ENCODE results near the gene STAC3. TPM values are rescaled to one million over a fixed set of nuclear protein-coding genes. Genes with fewer than 3 reads are reported as not detected.

Gene STAC3
- total and polyA plus RNA-seq, 2 of the 13 experiments (the other 11 are each of a cell fraction or from before 2014, with no cell fraction given): 0.18 to 0.22 TPM

DNA sequence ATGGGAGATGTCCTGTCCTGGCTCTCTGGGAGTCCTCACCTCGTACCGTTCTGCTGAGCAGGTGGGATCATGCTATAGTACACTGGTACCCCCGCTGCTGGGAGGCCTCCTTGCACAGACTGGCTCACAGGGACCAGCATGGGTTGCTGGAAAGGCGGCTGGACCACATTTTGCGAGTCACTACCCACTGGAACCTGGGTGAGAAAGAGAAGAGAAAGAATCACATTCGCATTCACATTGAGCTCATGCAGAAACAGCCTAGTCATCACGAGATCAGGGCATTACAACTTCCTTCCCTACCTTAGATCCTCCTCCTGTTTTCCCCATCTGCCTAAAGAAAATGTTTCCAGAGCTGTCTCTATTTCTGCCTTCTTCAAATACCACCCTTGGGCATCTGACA is 17.3 kb upstream of the STAC3 start:
- FAIRE-seq: no peak
- peaks cover 6 to 39% of the 10 kb centered on the region in 2 experiments; a peak in 4 of 5 replicates for H3K36me3 ChIP-seq (replicated peaks in 1 of 2; ENCODE audit: control insufficient read depth in 1 of 2, insufficient read depth in 2 of 2, low read length in 2 of 2)
- H4K20me1 ChIP-seq (ENCODE audit: insufficient read depth, low read length): no peaks in the 10 kb centered on the region
- WGBS (ENCODE audit: low lambda C conversion rate): 92% methylated on average over 7 of the region's 7 CpGs
- CTCF ChIA-PET (ENCODE audit: low intra/inter-chr PET ratio, low total read pairs): no interaction called here
- POLR2A ChIA-PET: no interaction called here
- ATAC-seq: no peak
- no peaks in the 10 kb centered on the region for H3K9me3 ChIP-seq (ENCODE audit: low read length)
- no peak overlapping the region for H3K4me3 ChIP-seq (replicated peaks in 1 of 3; ENCODE audit: insufficient read depth in 1 of 3, low read depth in 2 of 3, low read length in 3 of 3)
- no peak overlapping the region for H3K4me2 ChIP-seq (ENCODE audit: low read depth, low read length)
- no TSS peak for BruUV-seq (replicated peaks)
- H3K79me2 ChIP-seq (ENCODE audit: insufficient read depth, low read length): no peaks in the 10 kb centered on the region
- intact Hi-C loops (cut with micrococcal nuclease; ENCODE audit: unreplicated experiment): no loop called here
- no peak overlapping the region for H2AFZ ChIP-seq (ENCODE audit: low read length)
- H3K9ac ChIP-seq (ENCODE audit: insufficient read depth, low read depth, low read length): no peak overlapping the region
- H3K27ac ChIP-seq (ENCODE audit: extremely low read length, insufficient read depth, low read length): no peak overlapping the region
- H3K27me3 ChIP-seq (ENCODE audit: control insufficient read depth in 1 of 2, insufficient read depth in 2 of 2, low read length in 2 of 2): no peaks in the 10 kb centered on the region
- in situ Hi-C loops (cut with HindIII; ENCODE audit: extremely low pct_ligation_motif_present, low pct_unique_long_range_greater_than_20kb): no loop called here
- TF ChIP-seq ZNF33B (CRISPR knock-in tag; IDR thresholded peaks at IDR 0.05) (no peak), PHF8 (CRISPR knock-in tag; IDR thresholded peaks at IDR 0.05) (no peak), LBX2 (CRISPR knock-in tag; IDR thresholded peaks at IDR 0.05; ENCODE audit: borderline replicate concordance) (no peak), NFE2L1 (CRISPR knock-in tag; IDR thresholded peaks at IDR 0.05; ENCODE audit: borderline replicate concordance) (no peak), ZIK1 (CRISPR knock-in tag; IDR thresholded peaks at IDR 0.05; ENCODE audit: borderline replicate concordance, low read depth) (no peak), SALL2 (CRISPR knock-in tag; IDR thresholded peaks at IDR 0.05) (no peak), PCBP2 (optimal IDR thresholded peaks at IDR 0.05; ENCODE audit: low read depth, low read length, poor library complexity, severe bottlenecking) (no peak), SNAPC2 (CRISPR knock-in tag; IDR thresholded peaks at IDR 0.05) (no peak), TARDBP (CRISPR knock-in tag; IDR thresholded peaks at IDR 0.05) (no peak), MAX (IDR thresholded peaks at IDR 0.05) (no peak), RERE (CRISPR knock-in tag; IDR thresholded peaks at IDR 0.05; ENCODE audit: low read depth) (no peak), ZNF790 (CRISPR knock-in tag; IDR thresholded peaks at IDR 0.05; ENCODE audit: borderline replicate concordance) (no peak), ZEB1 (IDR thresholded peaks at IDR 0.05; ENCODE audit: insufficient replicate concordance, low read depth) (no peak), SUZ12 (IDR thresholded peaks at IDR 0.05; ENCODE audit: low read depth, low read length) (no peak), CEBPG (CRISPR knock-in tag; IDR thresholded peaks at IDR 0.05) (no peak), CREM (IDR thresholded peaks at IDR 0.05) (no peak), CREM (CRISPR knock-in tag; IDR thresholded peaks at IDR 0.05) (no peak)
- H3K4me1 ChIP-seq (ENCODE audit: insufficient read depth, low read length): no peaks in the 10 kb centered on the region
- DNase-seq (ENCODE audit: low spot score): no peak
